VCaP (cell line): ENCODE results near the gene XRCC3.

Source experiments
- H3K27ac ChIP-seq: fragments of 450-650 bp; 2 replicates; pipeline ENCODE4 v1.5.1; 2017
- TF ChIP-seq, protein P1 (sequence below): fragments of 450-650 bp; conservative IDR thresholded peaks from 2 replicates; pipeline ENCODE4 v1.5.1; 2017; ENCODE audit warnings: mild to moderate bottlenecking, moderate library complexity

XRCC3 gene

DNA sequence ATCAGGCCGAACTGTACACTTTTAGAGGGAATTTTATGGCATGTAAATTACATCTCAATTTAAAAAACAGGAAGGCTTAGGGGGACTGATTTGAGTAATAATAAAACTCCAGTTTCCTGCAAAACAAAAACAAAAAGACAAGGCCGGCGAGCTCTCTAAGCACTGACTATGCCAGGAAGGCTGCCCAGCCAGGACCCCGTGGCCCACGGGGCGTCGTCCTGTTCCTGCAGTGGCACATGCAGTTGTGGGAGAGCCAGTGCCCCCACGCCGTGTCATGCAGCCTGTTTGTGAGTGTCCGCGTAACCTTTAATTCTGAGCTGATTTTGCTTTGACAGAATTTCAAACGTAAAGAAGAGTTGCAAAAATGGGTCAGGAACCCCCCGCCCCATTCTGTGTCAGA is 10.5 kb downstream of the XRCC3 start:
- H3K27ac ChIP-seq = no peak overlapping the region
- TF ChIP-seq, protein P1, sequence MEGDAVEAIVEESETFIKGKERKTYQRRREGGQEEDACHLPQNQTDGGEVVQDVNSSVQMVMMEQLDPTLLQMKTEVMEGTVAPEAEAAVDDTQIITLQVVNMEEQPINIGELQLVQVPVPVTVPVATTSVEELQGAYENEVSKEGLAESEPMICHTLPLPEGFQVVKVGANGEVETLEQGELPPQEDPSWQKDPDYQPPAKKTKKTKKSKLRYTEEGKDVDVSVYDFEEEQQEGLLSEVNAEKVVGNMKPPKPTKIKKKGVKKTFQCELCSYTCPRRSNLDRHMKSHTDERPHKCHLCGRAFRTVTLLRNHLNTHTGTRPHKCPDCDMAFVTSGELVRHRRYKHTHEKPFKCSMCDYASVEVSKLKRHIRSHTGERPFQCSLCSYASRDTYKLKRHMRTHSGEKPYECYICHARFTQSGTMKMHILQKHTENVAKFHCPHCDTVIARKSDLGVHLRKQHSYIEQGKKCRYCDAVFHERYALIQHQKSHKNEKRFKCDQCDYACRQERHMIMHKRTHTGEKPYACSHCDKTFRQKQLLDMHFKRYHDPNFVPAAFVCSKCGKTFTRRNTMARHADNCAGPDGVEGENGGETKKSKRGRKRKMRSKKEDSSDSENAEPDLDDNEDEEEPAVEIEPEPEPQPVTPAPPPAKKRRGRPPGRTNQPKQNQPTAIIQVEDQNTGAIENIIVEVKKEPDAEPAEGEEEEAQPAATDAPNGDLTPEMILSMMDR = no peak

DNA sequence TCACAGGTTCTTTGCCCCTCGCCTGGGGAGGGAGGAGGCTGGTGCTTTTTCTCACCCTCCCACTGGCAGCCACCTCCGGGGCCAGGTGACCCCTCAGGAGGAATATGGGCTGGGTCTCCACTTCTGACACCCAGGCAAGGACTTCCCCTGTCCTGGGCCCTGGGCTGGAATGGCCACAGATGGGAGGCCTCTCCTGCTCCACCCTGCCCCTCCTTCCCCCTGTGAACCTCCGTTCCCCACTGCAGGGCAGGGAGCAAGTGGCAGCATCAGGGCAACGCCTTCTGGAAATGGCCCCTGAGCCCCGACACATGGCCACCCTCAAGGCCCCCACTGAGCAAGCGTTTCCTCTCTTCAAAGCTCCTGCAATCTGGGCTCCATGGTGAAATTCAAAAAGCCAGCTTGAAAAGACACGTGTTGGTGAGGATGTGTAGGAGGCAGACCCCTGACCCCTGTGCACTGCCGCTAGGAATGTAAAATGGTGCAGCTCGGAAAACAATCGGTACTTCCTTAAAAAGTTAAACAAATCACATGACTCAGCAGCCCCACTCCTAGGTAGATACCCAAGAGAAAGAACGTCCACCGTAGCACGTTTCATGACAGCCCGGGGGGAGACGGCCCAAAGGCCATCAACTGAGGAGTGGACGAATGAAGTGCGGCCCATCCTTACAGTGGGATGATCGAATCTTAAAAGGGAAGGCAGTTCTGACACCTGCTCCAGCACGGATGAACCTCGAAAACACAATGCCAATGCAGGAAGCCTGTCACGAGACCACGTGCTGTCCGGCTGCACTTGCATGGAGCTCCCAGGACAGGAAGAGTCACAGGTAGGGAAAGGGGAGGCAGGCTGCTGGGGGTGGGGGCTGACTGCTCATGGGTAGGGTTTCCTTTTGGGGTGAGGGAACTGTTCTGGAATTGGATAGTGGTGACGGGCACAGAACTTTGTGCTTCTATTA is 11.5 kb downstream of the XRCC3 start:
- H3K27ac ChIP-seq = no peak overlapping the region
- TF ChIP-seq, protein P1 = no peak

DNA sequence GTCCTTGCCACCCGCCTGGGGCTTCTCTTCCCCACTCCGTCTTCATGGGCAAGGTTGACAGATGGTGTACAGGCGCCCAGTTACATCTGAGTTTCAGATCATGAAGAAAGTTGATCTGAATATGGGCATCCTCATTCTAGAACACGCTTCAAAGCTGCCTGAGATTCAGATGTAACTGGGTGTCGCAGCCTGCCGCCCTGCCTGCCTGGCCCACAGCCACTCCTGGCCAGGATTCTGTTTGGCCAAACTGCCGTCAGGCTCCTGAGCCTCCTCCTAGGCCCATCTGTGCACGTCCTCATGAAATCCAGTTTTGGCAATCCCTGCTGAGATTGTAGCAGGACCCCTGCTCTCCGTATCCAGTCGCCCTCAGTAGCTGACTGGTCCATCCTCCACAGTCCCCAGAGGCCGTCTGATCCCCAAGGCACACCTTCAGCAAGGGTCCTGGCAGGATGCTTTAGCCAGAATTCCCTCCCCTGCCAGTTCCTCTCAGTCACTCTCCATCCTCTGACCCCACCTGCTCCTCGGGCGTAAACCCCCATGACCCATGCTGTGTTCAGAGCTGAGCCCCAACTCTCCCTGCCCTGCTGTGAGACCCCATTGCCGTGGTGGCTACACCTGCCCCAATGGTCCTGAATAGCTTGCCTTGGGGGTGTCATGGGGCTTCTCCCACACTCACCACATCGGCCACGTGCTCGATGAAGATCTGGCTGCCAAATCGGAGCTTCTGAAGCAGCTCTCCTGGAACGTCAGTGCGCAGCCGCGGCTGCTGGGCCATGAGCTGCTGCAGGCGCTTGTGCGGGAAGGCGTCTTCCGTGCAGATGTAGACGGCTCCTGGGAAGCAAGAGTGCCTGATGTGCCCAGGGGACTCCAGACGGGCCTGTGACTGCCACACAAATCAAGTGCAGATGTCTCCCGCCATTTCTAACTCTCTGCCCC is 12.5 kb downstream of the XRCC3 start:
- TF ChIP-seq, protein P1 = no peak
- H3K27ac ChIP-seq = no peak overlapping the region

DNA sequence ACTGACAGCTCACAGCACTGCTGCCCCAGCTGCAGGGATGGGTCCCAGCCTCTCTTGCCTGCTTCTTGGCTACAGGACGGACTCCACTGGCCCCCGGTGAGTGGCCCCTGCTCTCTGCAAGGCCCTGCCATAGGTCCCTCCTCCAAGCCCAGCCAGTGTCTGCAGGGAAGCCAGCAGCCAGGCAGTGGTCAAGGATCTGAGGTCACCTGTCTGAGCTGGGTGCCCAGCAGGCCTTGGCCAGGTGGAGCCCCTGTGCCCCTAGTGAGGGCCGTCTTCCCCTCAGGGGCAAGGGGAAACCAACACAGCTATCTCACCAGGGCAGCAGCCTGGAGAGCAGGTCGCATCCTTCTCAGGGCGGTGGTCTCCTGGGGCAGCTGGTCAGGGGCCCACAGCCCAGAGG is 13.2 kb downstream of the XRCC3 start:
- no peak overlapping the region for H3K27ac ChIP-seq
- TF ChIP-seq, protein P1 = no peak

DNA sequence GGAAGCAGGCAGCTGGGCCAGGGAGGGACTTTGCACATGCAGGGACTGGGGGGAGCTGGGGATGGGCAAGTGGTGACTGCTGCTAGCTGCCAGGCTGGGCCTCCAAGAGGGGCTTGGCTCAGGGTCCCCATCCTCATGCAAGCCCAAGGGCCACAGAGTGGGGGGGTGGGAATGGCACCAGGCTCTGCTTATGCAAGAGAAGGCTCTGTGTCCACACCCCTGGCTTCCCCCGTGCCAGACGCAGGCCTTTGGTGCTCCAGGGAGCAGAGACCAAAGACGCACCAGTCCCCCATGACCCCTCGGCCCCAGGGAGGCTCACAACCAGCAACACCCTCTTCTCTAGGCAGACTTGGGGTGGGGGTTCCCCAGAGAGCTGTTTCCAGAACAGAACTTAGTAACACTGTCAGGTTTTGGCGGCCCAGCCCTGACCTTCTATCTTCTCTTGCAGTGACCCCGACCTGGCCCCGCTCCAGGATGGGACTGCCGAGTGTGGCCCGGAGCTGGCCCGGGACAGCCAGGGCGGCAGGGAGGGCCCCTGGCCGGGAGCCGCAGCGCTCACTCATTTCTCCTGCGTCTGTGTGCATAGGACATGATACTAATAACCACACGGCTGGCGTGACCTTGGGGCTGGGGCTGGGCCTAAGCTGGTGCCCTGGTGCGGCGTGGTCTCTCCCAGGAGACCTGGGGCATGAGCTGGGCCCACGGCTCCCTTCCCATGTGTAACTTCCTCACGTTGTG is 14.3 kb downstream of the XRCC3 start:
- H3K27ac ChIP-seq = no peak overlapping the region
- TF ChIP-seq, protein P1 = no peak

DNA sequence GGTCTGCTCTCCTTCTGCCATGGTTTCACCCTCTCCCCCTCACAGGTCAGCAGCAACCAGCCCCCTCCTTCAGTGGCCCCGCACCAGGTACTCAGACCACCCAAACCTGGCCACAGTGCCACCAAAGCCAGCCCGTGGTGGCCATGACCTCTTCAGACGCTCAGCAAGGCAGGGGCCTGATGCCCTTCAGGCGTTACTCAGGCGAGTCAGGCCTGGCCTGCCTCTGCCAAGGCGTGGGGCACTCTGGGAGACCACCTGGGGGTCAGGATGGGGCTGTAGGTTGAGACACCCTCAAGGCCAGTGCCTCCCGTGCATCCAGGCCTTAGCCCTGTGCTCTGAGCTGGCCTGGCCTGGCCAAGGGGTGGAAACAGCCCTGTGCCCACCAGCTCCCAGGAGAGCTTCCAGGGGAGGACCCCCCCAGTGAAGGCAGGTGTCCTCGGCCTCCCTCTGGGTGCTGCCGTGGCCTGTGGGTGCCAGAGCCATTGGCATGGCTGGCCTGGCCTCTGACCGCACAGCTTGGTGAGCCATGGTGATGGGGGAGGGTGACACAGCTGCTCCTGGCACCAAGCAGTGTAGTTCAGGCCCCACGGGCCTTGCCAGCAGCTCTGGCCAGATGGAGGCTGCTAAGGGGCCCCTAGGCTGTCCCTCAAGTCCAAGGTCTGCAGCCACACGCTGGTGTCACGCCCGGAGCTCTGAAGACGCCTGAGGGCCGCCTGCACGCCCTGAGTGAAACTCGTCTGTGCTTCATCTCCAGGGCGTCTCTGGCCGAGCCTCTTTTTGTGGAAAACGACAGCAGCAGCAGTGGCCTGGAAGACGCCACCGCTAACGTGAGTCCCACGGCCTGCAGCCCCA is 15.1 kb downstream of the XRCC3 start:
- TF ChIP-seq, protein P1 = no peak
- H3K27ac ChIP-seq = peak overlapping the region; percentile 85
